HG02763 (cell line): ENCODE data around the gene QRICH2.
A peak's percentile ranks its signal among the peaks of the same experiment; 100 is the strongest.
"Not testable (repeated sequence)": the region's sequence is repeated elsewhere in the genome, so short reads cannot be mapped to it uniquely, and the experiment has no call there.

Source experiments
- ATAC-seq: cut with Tn5 transposase; IDR thresholded peaks from one replicate; pipeline ENCODE4 v1.9.1; 2021; ENCODE audit warnings: mild to moderate bottlenecking, moderate library complexity; ENCODE audit not compliant: unreplicated experiment

Gene QRICH2

GRCh38 chr17:76252040-76252954 is 55.8 kb downstream of the QRICH2 start:
- peak; percentile 57 for ATAC-seq

DNA sequence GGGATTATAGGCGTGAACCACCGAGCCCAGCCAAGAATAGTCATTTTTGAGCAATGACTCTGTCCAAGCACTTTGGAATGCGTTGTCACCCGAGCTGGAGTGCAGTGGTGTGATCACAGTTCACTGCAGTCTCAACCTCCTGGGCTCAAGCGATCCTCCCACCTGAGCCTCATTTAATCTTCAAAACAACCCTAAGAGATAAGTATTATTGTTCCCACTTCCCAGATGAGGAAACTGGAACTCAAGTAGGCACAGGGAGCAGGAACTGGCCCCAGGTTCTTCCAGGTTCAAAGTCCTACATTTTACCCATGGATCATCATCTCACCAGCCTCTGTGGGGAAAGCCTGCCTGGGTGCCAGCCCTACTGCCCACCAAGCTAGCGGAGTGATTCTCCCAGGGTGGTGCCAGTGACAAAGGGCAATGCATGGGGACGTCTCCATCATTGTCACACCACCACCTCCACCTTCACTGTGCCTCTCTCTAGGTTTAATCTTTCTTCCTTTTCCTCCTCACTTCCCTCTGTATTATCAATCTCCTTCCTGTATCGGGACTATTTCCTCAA is 56.5 kb downstream of the QRICH2 start:
- no peak for ATAC-seq

DNA sequence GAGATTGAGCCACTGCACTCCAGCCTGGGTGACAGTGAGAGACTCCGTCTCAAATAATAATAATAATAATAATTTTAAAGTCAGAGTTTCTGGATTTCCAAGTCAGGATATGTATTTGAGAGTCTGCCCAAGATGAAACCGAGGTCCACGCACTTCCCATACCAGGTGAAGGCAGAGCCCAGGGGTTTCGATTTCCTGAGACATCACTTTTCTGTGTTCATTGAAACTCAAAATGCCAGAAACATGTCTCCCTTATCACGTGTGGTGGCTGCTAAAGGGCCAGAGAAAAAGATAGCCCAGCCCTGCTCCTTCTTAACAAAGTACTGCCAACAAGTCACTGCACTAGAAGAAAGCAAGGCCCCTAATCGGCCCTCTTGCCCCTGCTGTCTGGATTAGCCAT is 57.9 kb downstream of the QRICH2 start:
- no peak for ATAC-seq

GRCh38 chr17:76248013-76248782 is 59.9 kb downstream of the QRICH2 start:
- ATAC-seq = no peak

DNA sequence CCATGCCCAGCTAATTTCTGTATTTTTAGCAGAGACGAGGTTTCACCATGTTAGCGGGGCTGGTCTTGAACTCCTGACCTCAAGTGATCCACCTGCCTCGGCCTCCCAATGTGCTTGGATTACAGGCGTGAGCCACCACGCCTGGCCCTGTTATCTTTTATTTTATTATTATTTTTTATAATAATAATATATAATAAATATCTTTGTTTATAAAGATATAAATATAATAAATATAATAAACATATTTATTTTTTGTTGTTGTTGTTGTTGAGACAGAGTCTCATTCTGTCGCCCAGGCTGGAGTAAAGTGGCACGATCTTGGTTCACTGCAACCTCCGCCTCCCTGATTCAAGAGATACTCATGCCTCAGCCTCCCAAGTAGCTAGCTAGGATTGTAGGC is 60.8 kb downstream of the QRICH2 start:
- ATAC-seq = no peak

- peak; percentile 92 for ATAC-seq
Observed at GRCh38 chr17:76246080-76247066, 61.7 kb downstream of the QRICH2 start.

- not testable (repeated sequence) for ATAC-seq
Observed at GRCh38 chr17:76244721-76245120, 63.4 kb downstream of the QRICH2 start.

GRCh38 chr17:76243826-76244679 is 64.0 kb downstream of the QRICH2 start:
- no peak for ATAC-seq

DNA sequence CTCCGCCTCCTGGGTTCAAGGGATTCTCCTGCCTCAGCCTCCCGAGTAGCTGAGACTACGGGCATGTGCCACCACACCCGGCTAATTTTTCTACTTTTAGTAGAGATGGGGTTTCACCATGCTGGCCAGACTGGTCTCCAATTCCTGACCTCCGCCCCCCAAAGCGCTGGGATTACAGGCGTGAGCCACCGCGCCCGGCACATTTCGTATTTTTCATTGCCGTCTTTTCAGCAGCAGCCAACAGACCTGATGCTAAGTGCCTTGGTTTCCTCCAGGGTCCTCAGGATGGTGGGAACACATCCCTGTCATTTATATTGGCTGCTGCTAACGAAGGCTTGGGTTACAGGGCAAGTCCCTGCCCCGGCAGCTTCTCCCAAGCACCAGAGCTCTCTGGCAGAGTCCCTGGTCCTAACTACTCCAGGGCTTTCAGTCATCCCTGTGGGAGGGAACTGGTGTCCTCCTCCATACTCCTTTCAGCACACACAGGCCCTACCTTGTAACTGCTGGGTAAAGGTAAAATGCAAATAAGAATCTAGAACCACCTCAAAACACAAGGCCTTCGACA is 66.3 kb downstream of the QRICH2 start:
- no peak for ATAC-seq

- ATAC-seq = no peak
Observed at GRCh38 chr17:76241204-76241538, 66.9 kb downstream of the QRICH2 start.

DNA sequence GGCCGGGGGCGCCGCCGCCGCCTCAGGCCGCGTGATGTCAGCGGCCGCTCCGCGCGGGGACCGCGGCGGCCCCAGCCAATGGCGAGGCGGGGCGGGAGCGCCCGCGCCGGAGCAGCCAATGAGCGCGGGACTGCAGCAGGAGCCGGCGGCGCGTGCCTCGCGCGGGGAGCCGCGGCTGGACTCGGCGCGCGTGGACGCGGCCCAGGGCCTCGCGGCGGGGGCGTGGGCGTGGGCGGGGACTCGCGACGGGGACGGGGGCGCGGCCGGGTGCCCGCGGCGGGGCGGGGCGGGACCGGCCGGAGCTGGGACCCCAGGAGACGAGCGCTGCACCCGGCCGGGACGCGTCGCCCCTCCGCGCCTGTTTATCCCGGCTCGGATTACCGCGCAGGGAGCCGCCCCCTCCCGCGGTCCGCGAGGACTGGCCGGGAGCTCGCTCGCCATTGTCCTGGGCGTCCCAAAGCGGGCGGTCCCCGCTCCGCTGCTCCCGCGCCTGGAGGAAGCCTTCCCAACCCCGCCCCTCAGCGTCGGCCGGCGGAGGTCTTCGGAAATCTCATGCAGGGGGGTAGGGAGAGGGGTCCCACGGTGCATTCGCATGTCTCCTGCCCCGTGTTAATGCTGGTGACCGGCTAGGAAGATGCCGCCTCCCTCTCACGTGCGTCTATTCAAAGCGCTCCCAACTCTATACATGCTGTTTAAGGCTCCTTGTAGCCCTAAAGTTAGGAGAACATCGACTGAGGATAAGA is 67.4 kb downstream of the QRICH2 start, which contains the start of gene RNF157:
Gene RNF157, minus strand, starts transcription at position 33 of the 743 bp plus-strand sequence. CDS start 253 bp downstream, outside the sequence.
- ATAC-seq = peak; percentile 68

- ATAC-seq = peak; percentile 17
Observed at GRCh38 chr17:76239538-76240274, 68.4 kb downstream of the QRICH2 start.

DNA sequence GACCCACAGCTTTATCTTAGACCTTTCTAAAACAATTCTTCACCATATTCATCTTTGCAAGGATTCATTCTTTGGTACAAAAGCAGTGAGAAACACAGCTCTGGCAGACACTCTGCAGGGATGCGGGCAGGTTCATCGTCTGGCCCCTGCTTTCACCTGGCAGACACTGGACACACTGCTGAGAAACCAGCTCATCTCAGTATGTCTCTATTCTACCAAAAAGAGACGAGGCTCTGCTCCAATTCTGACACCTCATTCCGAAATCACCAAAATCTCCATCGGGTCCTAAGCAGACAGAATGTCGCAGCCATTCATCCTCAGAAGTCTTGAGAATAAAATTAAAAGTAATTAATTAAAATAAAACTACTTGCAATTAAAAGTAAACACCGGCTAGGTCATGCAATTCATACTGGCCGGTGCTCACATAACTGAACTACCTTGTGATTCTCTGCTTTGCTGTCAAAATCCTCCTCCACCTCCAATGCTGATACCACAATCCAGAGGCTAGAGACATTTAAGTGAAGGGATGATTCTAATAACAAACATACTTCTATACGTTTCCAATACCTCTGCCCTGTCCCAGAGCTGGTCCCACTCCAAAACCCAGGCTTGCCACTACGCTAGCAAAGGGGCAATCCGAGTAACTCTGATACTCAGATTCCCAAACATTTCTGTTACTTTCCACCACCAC is 69.1 kb downstream of the QRICH2 start:
- ATAC-seq = no peak

GRCh38 chr17:76237859-76238313 is 70.2 kb downstream of the QRICH2 start:
- no peak for ATAC-seq

GRCh38 chr17:76236603-76237002 is 71.5 kb downstream of the QRICH2 start:
- no peak for ATAC-seq

DNA sequence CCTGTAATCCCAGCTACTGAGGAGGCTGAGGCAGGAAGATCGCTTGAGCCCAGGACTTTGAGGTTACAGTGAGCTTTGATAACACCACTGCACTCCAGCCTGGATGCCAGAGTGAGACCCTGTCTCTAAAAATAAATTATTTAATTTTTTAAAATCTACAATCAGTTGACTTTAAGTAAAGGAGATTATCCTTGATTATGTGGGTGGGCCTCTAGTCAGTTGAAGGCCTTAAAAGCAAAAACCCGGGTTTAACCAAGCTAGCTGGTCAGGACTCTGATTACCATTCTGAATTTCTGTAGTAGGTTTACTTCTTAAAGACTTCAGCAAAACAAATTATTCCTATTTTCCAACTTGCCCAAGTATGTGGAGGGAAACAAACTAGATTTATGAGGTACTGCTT is 72.2 kb downstream of the QRICH2 start:
- no peak for ATAC-seq

GRCh38 chr17:76234354-76234679 is 73.8 kb downstream of the QRICH2 start:
- no peak for ATAC-seq
